ENCODE results near the gene ACSS3.
"Not testable (repeated sequence)": the region's sequence is repeated elsewhere in the genome, so short reads cannot be mapped to it uniquely, and the experiment has no call there.

The ACSS3 gene

DNA sequence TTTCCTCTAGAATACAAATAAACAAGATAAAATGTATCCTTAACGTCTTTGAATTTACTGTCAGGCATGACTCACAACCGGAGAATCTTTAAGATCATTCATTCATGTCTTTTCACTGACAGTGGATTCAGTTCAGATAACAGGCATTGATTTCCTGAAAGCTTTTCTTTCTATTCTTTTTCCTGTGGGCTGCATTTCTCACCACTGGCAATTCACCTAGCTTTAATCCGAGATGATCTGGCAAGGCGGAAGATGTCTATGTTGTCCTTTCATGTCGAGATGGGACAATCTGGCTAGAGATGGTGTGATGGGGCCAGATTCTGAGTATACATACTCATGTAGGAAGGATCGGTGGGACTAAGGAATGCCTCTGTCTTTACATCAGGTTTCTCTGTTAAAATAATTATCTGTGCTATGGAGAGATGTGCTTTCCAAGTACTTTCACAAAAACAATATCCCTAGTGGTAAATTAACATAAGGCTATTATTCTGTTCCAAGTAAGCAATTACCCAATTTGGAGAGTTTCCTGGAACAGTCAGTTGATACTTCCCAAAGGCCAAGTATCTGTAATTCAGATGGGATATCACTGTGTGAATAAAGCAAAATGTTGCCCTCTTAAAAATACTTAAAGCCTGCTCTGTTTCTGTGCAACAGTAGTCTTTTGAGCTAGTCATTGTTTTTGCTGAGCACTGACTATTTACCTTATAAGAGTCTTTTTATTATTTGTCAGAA lies 17.8 kb downstream of the ACSS3 start:
- no peak for DNase-seq

DNA sequence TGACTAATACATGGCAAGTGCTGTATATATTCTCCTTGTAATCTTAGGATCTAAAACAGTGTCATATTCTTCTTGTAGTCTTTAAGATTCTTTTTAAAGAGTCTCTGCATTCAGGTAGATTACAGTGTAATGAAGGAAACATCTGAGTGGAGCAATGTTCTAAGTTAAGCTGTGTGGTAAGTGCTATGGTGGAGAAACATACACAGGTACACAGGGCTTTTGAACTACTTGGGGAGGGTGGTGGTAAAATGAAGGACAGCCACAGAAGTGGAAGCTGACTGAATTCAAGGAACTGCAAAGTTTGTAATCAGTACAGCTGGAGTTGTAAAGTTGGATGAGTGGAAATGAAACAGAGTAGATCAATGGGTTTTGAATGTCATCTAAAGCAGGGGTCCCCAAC lies 27.8 kb downstream of the ACSS3 start:
- DNase-seq, result no peak

DNA sequence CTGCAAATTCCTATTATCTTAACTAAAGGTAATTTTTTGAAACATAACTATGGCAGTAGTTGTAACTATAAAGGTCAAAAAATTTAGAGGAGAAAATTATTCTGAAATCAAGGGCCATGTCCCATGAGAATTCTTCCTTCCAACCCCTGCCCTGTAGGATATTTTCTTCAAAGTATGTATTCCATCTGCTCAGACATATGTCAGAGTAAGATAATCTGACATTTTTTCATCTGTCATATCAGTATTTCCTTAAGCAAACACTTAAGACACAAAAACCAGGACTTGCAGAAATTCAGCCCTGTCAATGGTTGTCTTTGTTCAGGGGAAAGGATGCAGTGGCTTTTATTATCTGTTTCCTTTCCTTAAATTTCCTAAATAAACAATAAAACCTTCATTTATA lies 36.3 kb downstream of the ACSS3 start:
- no peak for DNase-seq

DNA sequence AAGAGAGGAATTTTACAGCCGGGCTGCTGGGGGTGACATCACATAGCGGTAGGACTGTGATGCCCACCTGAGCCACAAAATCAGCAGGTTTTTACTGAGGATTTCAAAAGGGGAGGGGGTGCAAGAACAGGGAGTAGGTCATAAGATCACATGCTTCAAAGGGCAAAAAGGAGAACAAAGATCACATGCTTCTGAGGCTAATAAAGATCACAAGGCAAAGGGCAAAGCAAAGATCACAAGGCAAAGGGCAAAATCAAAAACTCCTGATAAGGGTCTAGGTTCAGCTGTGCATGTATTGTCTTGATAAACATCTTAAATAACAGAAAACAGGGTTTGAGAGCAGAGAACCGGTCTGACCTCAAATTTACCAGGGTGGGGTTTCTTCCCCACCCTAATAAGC lies 41.2 kb downstream of the ACSS3 start:
- not testable (repeated sequence) for DNase-seq

DNA sequence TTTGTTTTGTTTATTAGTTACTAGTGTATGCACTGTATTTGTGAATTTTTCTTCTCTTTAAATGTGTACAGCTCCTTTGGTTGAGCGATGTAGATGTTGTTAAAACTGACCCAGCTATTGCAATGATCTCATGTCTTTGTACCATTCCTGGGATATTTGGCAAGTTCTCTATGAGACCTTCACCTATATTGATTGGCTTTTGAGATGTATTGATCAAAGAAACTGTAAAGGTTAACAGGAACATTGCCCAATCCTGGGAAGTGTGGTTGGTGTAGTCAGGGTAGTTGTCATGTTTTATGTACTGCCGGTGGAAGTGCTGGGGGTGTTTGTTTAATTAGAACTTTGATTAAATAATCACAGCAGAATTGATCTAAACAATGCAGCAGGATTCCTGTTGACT lies 43.1 kb downstream of the ACSS3 start:
- DNase-seq, result no peak

DNA sequence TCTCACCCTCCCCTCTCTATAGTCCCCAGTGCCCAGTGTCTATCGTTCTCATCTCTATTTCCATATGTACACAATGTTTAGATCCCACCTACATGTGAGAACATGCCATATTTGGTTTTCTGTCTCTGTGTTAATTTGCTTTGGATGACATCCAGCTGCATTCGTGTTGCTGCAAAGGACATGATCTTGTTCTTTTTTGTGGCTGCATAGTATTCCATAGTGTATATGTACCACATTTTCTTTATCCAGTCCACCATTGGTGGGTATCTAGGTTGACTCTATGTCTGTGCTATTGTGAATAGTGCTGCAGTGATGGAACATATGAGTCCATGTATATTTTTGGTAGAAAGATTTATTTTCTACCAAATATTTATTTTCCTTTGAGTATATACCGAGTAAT lies 45.7 kb downstream of the ACSS3 start:
- no peak for DNase-seq

DNA sequence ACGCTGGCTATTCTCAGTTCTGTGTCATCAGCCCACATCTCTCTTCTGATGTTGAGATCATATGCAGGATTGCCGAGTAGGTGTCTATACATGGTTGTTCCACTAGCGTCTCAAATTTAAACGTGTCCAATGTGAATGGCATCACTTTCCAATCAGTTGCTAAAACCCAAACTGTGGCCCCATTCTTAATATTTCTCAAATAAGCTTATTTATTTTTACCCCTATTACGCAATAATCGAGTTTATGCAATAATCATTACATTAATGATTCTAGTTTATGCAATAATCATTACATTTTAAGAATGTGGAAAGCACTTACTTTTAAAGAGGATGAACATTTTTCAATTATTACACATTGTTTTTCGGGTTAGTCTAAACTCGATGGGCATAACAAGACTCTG lies 47.8 kb downstream of the ACSS3 start:
- DNase-seq, result no peak

DNA sequence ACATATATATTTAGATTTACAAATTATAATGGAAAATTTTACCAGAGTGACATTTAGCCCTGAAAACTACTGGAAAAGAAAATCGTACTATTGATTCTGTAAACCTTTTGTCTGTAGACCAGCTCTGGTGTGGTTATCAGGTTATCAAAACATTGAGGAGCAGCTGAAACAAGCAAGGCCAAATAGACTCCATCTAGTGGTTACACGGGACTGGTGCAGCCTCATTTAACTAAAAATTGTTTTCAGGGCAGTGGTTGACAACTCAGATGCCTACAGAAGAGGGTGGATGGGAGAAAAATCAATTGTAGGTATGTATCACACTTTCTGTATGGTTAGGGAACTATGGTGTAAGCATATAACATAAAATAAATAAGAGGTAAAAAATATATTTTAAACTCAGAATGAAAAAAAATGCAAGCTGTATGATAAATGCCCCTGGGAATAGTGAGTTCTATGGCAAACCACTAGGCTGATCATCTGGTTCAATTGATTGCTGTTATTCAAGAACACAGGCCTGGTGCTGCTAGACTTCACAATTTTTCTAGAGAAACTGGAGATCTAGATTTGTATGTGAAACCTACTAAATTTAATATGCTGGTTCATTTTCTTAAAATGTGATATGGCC lies 51.2 kb downstream of the ACSS3 start:
- no peak for DNase-seq

DNA sequence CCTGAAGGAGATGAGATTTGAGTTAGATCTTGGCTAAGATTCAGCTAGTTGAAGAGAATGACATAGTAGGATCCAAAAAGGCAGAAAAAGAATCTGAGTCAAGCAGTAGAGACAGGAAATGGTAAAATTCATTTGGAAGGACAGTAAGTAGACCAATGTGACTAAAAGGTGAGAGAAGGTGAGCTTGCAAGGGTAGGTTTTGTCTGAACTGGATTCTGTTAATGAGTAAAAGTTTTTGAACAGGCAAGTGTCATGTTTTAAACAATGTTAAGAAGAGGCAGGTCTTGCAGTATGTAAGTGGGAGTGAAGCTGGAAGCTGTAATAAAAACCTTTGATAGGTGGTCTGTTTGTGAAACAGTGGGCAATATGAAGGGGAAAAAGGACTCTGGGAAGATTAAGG lies 58.6 kb downstream of the ACSS3 start:
- no peak for DNase-seq

DNA sequence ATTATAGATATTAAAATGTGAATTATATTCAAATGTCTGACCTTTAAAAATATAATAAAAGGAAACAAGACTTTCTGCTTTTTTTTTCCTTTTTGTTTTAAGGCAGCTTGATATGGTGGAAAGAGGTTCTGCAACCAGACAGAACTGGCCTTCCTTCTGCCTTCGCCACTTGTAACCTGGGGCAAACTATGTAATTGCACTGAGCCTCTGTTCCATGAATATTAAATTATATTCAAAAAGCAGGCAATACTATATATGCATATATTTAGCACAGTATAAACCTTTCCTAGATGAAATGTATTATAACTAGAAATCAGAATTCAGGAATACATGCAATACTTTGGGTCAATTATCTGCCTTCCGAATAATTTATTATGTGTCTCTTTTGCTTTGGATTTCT lies 59.9 kb downstream of the ACSS3 start:
- DNase-seq, result no peak

DNA sequence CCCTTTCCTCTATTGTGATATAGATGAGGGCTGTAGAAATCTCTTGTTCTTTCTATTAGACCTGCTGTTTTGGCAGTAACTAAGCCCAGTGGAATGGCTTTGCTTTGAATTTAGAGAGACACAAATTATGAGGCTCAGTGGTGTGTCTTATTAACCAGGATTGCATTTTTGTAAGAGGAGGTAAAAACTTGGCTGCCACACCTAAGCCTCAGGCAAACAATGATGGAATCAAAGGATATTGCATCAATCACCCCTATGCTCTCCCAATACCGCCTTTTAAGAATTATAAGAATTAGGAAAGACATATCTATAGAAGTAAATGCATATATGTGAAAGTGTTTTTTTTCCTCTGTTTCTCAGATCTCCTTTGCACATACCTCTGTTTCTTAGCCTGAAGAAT lies 63.3 kb downstream of the ACSS3 start:
- no peak for DNase-seq

DNA sequence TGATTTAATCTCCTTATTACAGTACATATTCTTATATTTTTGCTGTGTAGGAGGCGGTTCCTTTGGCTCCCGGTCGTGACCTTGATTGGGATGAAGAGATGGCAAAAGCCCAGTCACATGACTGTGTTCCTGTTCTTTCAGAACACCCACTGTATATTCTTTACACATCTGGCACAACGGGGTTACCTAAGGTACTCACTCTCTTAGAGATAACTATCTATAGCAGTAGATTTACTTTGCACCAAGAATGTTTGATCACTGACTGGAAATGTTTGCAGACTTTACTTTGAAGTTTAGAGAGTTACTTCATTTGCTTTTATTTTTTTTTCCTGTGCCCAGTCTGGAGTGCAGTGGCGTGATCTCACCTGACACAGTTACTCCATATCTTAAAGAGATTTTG lies 65.2 kb downstream of the ACSS3 start:
- DNase-seq, result no peak

DNA sequence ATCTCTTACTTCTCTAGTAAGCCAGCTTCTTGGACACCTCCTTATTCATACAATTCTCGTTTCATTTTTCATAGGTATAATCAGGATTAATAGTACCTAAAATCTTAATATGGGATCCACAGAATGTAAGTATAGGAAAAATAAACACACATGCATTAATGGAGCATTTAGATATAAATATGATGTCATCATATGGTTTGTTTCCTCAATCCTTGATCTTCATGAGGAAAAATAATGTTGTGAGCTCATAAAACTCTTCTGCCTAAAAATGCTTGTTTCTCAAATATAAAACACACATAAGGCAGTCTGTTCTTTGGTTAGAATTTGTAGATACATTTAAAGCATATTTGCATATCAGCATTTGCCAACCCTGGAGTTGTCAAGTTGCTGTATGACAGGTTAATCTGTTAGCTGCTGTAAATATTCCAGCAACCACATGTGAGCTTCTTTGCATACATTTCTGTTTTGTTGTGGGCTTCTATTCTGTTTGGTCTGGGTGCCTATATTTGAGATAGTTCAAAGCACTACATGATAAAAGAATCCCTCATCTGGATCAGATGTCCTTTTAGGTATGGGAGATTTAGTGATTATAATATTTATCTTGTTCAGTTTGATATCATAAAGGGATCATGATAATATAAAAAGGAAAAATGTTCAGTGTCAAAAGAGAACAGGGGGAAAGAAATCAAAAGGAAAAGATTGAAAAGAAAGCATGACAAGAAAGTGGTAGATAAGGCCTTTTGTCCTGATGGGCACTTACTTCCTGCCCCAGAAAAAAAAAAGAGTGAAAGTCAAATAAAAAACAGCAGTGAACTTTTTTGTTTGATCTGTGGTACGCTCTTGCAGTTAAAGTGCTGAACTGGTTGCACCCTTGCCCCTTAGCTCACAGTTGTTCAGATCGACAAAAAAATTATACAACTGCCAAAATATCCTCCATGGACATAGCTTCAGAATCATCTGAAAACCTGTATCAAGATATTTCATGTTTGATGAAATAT lies 68.6 kb downstream of the ACSS3 start:
- DNase-seq, result no peak

DNA sequence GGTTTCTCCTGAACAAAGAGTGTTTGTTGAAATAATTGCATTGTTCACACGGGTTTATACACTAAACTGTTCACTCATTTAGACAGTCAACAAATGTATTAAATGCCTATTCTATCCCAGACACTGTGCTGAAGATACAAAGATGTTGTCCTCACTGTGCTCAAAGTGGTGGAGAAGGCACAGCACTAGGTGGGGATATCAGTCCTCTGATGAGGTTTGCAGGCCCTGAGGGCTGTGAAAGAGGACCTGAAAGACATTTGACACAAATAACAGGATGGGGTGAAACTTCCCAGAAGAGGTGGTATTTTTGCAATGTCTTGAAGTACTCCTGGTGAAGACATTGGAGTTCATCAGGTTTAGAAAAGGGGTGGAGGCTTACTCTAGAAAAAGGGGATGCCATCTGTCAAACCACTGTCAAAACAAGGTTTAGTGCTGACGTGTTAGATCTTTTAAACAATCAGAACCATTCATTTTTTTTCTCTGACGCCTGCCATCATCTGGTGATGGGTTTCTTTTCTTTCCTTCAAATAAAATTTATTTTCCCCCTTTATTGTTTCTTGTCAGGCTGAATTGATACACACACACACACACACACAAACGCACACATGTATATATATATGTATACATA lies 69.5 kb downstream of the ACSS3 start:
- DNase-seq, result no peak

DNA sequence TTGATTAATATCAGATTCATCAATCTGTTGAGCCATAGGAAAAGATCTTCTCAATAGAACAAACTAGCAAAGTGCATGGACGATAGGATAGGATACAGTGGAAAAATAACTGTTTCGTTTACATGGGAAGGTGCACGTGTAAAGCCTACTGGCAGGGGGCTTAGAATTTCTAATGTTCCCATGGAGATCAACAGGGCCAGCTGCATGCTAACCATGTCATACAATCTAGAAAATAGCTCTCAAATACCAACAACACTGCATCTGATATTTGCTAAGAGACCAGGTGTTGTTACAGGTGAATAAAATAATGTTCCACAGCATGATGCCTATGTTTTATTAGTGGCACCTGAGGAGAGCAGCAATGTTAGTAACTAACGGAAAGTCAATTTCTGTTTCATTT lies 72.5 kb downstream of the ACSS3 start:
- no peak for DNase-seq

DNA sequence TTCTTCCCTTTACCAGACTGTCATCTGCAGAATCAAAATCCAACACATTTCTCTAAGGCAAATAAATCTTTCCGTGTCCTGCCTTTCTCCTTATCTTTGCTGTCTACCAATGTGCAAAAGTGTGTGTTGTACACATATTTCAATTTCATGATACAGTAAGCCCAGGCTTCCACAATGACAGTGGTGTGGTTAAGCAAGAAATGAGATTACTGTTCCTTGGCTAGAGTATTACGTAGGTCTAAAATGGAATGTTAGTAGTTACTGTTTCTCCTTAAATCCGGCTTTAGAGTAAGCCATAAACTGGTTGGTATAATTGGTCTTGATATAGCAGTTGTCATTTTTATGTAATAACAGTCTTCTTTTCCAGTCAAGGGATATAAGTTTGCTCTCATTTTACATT lies 82.0 kb downstream of the ACSS3 start:
- no peak for DNase-seq

DNA sequence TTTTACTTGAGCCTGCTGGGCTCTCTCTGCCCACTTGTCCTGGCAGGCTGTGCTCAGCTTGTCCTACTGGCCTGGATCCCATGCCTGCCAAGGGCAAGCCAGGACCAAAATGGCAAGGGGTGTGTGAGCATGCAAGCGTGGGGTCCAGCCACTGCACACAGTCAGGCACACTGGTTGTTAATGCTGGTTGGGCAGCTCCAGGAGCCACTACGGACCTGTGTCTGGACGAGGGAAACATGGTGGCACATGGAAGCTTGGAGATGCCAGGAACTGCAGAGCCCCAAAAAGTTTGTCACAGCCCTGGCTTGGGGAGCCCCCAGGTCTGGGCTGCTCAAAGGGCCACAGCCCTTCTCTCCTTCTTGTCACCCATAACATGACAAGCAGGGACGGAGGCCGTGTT lies 83.8 kb downstream of the ACSS3 start:
- no peak for DNase-seq

DNA sequence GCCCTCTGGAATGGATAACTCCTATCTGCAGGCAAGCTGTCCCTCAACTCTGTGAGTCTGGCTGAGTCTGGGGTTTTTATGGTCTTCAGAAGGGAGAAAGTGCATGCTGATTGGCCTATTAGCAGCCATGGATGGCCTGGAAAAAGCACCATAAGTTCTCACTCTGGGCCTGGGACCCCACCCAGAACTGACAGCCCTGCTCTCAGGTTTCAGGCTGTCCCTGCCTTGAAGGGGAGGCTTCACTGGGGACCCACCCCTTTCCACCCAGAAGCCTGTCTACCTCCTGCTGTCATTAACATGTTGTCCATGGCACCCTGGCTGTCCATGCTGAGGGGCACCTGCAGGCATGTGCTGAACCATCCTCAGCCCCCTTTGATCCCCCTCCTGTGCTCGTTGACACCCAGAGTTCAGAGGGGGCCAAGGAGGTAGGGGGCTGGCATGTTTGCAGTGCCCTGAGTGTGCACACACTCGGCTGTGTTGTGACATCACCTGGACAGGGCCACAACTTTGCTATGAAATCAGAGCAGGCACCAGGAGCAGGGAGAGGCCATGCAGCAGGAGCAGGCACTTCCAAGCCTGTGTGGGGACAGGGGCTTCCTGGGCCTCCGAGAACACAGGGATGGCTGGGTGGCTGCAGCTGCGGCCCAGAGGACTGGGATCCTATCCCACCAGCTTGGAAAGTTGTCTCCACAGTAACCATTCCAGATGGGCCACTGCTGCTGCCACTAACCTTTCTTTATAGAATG lies 84.7 kb downstream of the ACSS3 start:
- no peak for DNase-seq

DNA sequence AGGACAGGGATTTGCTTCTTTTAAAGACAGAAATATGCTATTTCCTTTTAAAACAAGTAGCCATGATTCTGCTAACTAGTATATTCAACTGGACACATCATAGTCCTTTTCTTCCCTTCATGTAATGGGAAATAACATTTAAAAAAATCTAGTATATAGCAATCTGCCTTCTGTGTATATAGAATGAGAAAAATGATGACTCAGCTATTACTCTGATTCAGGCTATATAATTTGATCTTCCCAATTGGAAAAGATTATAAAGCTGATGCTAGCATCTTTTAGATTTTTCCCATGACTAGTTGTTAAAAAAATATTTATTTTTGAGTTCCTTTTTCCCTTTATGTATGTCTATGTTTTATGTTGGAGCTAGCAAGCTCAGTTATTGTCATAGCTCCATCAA lies 86.9 kb downstream of the ACSS3 start:
- no peak for DNase-seq

DNA sequence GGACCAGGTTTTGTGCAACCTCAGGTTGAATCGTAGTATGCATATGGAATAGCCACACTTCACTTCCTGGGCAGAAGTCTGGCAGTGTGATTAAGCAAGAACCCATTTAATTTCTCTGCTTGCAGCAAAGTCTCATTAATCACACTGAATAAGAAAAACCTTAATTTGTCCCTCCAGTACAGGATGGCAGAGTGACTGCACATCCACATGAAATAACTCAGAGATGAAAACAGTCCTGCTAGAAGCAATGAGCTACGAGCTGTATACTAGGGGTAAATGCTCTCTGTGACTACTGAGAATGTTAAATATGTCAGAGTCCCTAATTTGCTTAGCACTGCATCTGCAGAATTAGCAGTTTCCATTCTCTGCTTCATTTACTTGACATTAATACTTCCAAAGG lies 88.9 kb downstream of the ACSS3 start:
- no peak for DNase-seq

DNA sequence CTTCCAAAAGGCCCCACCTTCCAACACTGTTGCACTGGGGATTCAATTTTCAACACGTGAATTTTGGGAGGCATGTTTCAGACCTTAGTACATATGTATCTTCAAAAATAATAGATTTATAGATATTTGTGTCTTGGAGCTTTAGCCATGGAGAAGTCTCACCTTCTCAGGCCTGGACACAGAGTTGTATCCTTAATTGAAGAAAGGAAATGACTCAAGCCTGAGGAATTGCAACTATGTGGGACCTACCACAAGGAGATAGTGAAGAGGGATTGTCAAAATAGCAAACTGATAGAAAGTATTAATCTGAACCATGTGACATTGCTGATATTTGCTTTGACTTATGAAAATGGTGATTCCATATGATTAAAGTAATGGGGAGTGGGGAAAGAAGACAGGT lies 89.8 kb downstream of the ACSS3 start:
- DNase-seq, result no peak

DNA sequence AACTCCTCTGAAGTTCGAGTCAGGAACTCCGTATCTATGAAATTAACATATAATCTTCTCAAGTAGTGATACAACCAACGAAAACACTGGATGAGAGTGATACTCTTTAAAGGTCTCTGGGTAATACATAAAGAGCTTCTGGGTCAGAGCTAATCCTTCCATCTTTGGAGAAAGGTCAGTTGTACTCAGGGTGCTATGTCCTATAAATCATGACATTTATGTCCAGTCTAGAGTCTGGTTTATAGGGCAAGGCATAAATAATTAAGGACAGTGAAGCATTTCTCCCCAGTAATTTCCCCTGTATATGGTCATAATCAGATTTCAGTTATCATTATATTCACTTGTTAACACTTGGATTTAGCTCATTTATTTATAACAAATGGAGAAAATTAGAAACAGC lies 90.6 kb downstream of the ACSS3 start:
- no peak for DNase-seq

DNA sequence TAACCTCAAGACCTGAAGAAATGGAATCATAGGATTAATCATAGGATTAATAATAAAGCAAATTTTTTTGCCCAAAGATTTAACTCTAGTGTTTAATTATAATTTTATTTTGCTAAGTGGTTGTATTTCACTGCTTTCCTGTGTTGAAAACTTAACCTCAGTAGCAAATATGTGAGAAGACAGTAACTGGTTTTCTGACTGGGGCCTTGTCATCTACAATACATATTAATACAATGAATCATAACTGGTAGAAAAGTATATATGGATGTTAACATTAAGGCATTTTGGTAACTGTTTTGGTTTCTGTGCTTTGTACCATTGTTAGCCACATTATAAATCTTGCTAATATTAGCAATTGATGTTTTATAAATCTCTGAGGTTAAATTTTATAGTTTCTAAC lies 92.2 kb downstream of the ACSS3 start:
- no peak for DNase-seq
